NB4 (cell line): Measurements from ENCODE around the gene TRPM1.

ENCODE experiments used
- DNase-seq: peaks from one replicate; pipeline ENCODE4 v3.0.0; 2010; ENCODE audit warnings: low read depth
- H3K4me3 ChIP-seq: one replicate; pipeline ENCODE4 v1.5.1; 2011; ENCODE audit warnings: mild to moderate bottlenecking, low read depth, low read length, moderate library complexity
- MYC ChIP-seq: IDR thresholded peaks from 2 replicates; pipeline ENCODE4 v1.6.1; 2011; ENCODE audit warnings: low read depth, low read length
- POLR2A ChIP-seq: IDR thresholded peaks from 2 replicates; pipeline ENCODE4 v1.6.1; 2011; ENCODE audit warnings: mild to moderate bottlenecking; ENCODE audit not compliant: insufficient read length; ENCODE audit errors: extremely low read depth
- TF ChIP-seq, protein P1 (sequence below): IDR thresholded peaks from 2 replicates; pipeline ENCODE4 v1.6.1; 2011; ENCODE audit warnings: low read depth, low read length
- TF ChIP-seq, protein P2 (sequence below): IDR thresholded peaks from one replicate; pipeline ENCODE4 v1.5.1; 2012; ENCODE audit warnings: low read depth, low read length

TRPM1 gene

DNA sequence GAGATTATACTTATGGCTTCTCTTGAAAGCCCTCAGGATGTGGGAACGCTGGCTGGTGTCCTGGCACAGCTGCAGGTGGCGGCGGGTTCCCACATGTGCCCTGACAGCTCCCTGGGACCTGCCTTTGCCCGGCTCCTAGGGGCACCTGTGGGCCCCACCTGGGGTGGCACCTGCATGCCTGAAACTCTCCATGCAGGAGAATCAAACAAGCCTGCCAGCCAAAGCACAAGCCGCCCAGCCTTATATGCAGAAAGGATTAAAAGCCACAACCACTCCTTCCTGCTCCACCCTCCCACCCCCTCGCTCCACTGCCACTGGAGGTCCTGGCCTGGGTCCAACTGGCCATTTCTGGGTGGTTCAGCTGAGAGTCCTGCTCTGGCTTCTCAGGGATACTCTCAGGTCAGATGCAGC lies 18.1 kb downstream of the TRPM1 start:
- no peak overlapping the region for H3K4me3 ChIP-seq
- no peak for DNase-seq
- TF ChIP-seq POLR2A (no peak), MYC (no peak)
- TF ChIP-seq, protein P1, sequence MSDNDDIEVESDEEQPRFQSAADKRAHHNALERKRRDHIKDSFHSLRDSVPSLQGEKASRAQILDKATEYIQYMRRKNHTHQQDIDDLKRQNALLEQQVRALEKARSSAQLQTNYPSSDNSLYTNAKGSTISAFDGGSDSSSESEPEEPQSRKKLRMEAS = no peak
- TF ChIP-seq, protein P2, sequence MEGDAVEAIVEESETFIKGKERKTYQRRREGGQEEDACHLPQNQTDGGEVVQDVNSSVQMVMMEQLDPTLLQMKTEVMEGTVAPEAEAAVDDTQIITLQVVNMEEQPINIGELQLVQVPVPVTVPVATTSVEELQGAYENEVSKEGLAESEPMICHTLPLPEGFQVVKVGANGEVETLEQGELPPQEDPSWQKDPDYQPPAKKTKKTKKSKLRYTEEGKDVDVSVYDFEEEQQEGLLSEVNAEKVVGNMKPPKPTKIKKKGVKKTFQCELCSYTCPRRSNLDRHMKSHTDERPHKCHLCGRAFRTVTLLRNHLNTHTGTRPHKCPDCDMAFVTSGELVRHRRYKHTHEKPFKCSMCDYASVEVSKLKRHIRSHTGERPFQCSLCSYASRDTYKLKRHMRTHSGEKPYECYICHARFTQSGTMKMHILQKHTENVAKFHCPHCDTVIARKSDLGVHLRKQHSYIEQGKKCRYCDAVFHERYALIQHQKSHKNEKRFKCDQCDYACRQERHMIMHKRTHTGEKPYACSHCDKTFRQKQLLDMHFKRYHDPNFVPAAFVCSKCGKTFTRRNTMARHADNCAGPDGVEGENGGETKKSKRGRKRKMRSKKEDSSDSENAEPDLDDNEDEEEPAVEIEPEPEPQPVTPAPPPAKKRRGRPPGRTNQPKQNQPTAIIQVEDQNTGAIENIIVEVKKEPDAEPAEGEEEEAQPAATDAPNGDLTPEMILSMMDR = no peak

DNA sequence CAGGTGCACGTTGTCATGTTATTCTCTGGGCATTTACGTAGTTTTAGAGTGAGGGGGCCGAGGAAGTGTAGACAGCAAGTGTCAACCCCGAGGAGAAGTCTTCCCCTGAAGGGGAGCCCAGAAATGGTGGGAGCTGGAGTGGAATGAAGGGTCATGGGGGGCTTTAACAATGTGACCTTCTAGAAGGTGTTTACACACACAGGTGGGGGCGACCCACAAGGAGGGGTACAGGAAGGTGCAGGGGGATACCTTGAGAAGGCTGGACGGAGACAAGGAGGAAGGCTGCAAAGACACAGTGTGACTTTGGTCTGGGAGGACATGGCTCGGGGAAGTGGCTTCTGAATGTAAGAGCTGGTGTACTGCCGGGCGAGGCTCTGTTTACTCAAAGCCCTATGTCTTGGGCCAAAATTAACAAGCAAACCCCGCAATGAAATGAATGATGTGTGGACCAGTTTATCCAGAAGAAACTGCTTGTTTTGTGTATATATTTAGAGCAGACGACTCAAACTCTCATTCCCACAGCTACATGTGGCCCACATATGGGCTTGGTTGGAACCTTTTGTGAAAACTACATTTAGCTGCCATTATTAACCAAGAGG lies 18.7 kb downstream of the TRPM1 start:
- no peak for TF ChIP-seq MYC
- TF ChIP-seq, protein P1 = no peak
- no peak for TF ChIP-seq POLR2A
- TF ChIP-seq, protein P2 = no peak
- no peak for DNase-seq
- H3K4me3 ChIP-seq = no peak overlapping the region

DNA sequence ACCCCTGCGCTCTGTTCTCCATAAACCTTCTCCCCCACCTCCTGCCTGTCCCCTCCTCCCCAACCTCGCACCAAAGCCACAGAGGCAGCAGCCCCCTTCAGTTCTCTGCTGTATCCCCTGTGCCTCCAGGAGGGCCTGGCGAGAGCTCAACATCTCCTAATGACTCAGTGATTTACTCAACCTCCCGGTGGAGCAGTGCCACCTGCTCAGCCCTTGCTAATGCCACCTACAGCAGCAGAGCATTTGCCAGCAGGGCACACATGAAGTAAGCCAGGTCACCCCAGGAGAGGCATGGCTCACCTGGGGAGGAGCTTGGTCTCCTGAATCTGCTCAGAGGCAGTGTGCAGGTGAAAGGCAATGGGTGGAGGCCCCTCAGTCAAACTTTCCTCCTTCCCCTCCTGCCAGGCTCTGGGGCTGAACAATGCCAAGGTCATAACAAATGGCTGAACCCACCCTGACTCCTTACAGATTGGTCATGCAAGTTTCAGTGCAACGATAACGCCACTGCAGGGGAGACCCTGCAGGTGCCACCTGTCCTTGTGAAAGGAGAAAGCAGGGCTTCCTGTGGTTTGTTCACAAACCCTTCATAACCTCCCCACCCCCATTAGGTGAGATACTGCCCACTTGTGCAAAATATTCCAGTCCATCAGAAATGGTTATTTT lies 19.8 kb downstream of the TRPM1 start:
- DNase-seq = no peak
- TF ChIP-seq, protein P1 = no peak
- TF ChIP-seq, protein P2 = no peak
- TF ChIP-seq POLR2A (no peak), MYC (no peak)
- no peak overlapping the region for H3K4me3 ChIP-seq

DNA sequence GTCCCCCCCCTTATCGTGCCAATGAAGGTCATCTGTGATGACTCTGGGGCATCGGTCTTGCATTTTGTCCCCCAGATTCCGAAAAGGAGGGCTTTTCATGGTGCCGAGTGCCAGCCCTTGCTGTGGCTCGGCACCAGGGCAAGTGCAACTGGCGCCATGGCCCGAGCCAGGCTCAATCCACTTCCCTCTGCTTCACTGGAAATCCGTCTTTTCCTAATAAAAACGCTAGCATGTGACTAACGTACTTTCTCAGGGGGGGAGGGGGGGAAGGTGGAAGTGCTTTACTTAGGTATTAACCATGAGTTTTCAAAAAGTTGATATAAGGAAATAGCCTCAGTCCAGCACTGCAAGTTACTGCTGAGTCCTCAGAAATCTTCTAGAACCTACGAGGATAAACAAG lies 20.5 kb downstream of the TRPM1 start:
- no peak overlapping the region for H3K4me3 ChIP-seq
- TF ChIP-seq, protein P1 = no peak
- no peak for TF ChIP-seq POLR2A
- TF ChIP-seq MYC = no peak
- TF ChIP-seq, protein P2 = no peak
- no peak for DNase-seq

DNA sequence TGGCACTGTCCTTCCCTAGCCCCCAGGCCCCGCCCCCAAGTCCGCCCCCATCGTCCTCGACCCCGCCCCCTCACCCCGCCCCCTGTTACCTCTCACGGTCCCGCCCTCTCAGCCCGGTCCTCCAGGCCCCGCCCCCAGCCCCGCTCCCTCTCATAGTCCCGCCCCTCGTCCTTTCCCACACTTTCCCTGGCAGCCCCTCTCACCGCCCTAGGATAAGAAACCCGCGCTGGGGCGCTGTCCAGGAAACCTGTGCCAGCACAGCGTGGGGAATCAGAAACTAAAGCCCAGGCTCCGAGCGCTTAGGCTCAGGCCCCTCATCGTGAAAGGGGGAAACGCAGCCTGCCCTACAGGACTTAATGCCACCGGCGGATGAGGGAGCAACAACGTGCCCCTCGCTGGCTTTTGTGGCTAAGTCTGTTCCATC lies 20.9 kb downstream of the TRPM1 start:
- no peak for TF ChIP-seq POLR2A
- TF ChIP-seq, protein P1 = no peak
- TF ChIP-seq, protein P2 = no peak
- DNase-seq = peak; percentile 25
- no peak overlapping the region for H3K4me3 ChIP-seq

DNA sequence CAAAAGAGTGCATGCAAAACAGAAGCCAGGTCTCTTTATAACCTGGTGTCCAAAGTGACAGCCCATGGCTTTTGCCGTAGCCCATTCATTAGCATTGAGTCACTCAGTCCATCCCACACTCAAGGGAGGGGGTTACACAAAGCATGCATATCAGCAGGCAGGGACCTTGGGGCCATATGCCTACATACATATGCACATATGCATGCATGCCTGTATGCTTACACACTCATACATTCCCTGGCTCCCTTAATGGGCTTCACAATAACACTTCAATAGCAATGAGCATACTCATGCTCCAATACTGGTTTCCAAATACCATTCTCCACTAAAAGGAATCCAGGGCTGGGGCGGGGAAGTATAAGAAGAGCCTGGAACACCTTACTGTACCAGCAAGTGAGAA lies 22.0 kb downstream of the TRPM1 start:
- DNase-seq = no peak
- TF ChIP-seq POLR2A = no peak
- TF ChIP-seq, protein P2 = no peak
- TF ChIP-seq, protein P1 = no peak

More for the DNA sequence above, 22.0 kb downstream of the TRPM1 start:
- H3K4me3 ChIP-seq = no peak overlapping the region
